Measurements from ENCODE around the gene NFIC.
"Not testable (repeated sequence)": the region's sequence is repeated elsewhere in the genome, so short reads cannot be mapped to it uniquely, and the experiment has no call there.

The NFIC gene

GRCh38 chr19:3401004-3401768 is 34.8 kb downstream of the NFIC start:
- no peak for DNase-seq

GRCh38 chr19:3402631-3403443 is 36.5 kb downstream of the NFIC start:
- no peak for DNase-seq

- DNase-seq: no peak
Observed at GRCh38 chr19:3403489-3404323, 37.3 kb downstream of the NFIC start.

- no peak for DNase-seq
Observed at GRCh38 chr19:3404324-3405260, 38.2 kb downstream of the NFIC start.

- no peak for DNase-seq
Observed at GRCh38 chr19:3405261-3405653, 38.9 kb downstream of the NFIC start.

- DNase-seq: no peak
Observed at GRCh38 chr19:3406571-3407111, 40.3 kb downstream of the NFIC start.

- DNase-seq: no peak
Observed at GRCh38 chr19:3407556-3408516, 41.5 kb downstream of the NFIC start.

GRCh38 chr19:3408996-3409345 is 42.6 kb downstream of the NFIC start:
- no peak for DNase-seq

- peak; percentile 90 for DNase-seq
Observed at GRCh38 chr19:3409346-3410064, 43.1 kb downstream of the NFIC start.

- DNase-seq: no peak
Observed at GRCh38 chr19:3411636-3412035, 45.3 kb downstream of the NFIC start.

GRCh38 chr19:3412066-3412465 is 45.7 kb downstream of the NFIC start:
- no peak for DNase-seq

- peak; percentile 82 for DNase-seq
Observed at GRCh38 chr19:3413796-3414327, 47.5 kb downstream of the NFIC start.

GRCh38 chr19:3415695-3416094 is 49.3 kb downstream of the NFIC start:
- no peak for DNase-seq

GRCh38 chr19:3420244-3420755 is 53.9 kb downstream of the NFIC start:
- no peak for DNase-seq

- no peak for DNase-seq
Observed at GRCh38 chr19:3420909-3421619, 54.7 kb downstream of the NFIC start.

GRCh38 chr19:3421656-3422055 is 55.3 kb downstream of the NFIC start:
- not testable (repeated sequence) for DNase-seq

GRCh38 chr19:3423183-3423829 is 56.9 kb downstream of the NFIC start:
- no peak for DNase-seq

- no peak for DNase-seq
Observed at GRCh38 chr19:3426433-3426832, 60.0 kb downstream of the NFIC start.
